Muscle of leg (tissue), 11 donors: ENCODE data around the gene MRGPRE. TPM values are rescaled to one million over a fixed set of nuclear protein-coding genes. Genes with fewer than 3 reads are reported as not detected.

Source experiments
- DNase-seq: peaks from one replicate; pipeline ENCODE4 v3.0.0; 2013
- H3K27ac ChIP-seq: one replicate; pipeline ENCODE4 v1.5.1; 2013; ENCODE audit warnings: mild to moderate bottlenecking, low read length, control low read depth
- H3K27me3 ChIP-seq: one replicate; pipeline ENCODE4 v1.6.1; 2013; ENCODE audit warnings: low read length; ENCODE audit not compliant: control insufficient read depth, insufficient read depth
- H3K36me3 ChIP-seq: one replicate; pipeline ENCODE4 v1.6.1; 2013; ENCODE audit warnings: low read length; ENCODE audit not compliant: control insufficient read depth, insufficient read depth
- H3K4me1 ChIP-seq: one replicate; pipeline ENCODE4 v1.6.1; 2013; ENCODE audit warnings: low read length; ENCODE audit not compliant: control insufficient read depth, insufficient read depth
- H3K4me3 ChIP-seq: one replicate; pipeline ENCODE4 v1.5.1; 2013; ENCODE audit warnings: low read length, control low read depth
- H3K9me3 ChIP-seq: replicated peaks from 2 replicates; pipeline ENCODE4 v1.6.1; 2013; ENCODE audit warnings: low read depth, low read length; ENCODE audit not compliant: control insufficient read depth
- WGBS: methylation state at CpG from one replicate; pipeline ENCODE4 v1.1.5; 2013; ENCODE audit warnings: missing lambda C conversion rate; ENCODE audit not compliant: insufficient coverage; 5-methylcytosine and 5-hydroxymethylcytosine counted together
- polyA plus RNA-seq, 8 donors: library from polyadenylated mRNA; unstranded; fragments of 120-200 nt; gene quantifications; one replicate each; pipeline versions ENCODE4 v1.2.1 to v1.2.3, GENCODE V29; 2013; ENCODE audit warnings: inconsistent platforms in 1 of 8, low replicate concordance in 1 of 8; ENCODE audit not compliant: insufficient read length in 8 of 8, insufficient read depth in 1 of 8
- total RNA-seq: library from RNA; stranded (reverse); fragments of 120-200 nt; gene quantifications from one replicate; pipeline ENCODE4 v1.2.4, GENCODE V29; 2013

MRGPRE gene
- total and polyA plus RNA-seq, 9 donors, result 0.09 TPM; not detected in 8

- H3K27me3 ChIP-seq, result peaks cover 59% of the 10 kb centered on the region
- H3K4me1 ChIP-seq, result peaks cover 12% of the 10 kb centered on the region
- WGBS, result 8% methylated on average over 15 of the region's 17 CpGs
- DNase-seq, result no peak
- no peak overlapping the region for H3K4me3 ChIP-seq
- no peaks in the 10 kb centered on the region for H3K36me3 ChIP-seq
- H3K27ac ChIP-seq, result no peak overlapping the region
- no peaks in the 10 kb centered on the region for H3K9me3 ChIP-seq
Measured at GRCh38 chr11:3202759-3203158, 29.5 kb downstream of the MRGPRE start.

- H3K4me1 ChIP-seq, result peaks cover 12% of the 10 kb centered on the region
- peaks cover 59% of the 10 kb centered on the region for H3K27me3 ChIP-seq
- 41% methylated on average over 3 of the region's 7 CpGs for WGBS
- H3K4me3 ChIP-seq, result no peak overlapping the region
- no peaks in the 10 kb centered on the region for H3K36me3 ChIP-seq
- no peak for DNase-seq
- H3K9me3 ChIP-seq, result no peaks in the 10 kb centered on the region
- no peak overlapping the region for H3K27ac ChIP-seq
Measured at GRCh38 chr11:3202305-3202704, 29.9 kb downstream of the MRGPRE start.

GRCh38 chr11:3201677-3202181 is 30.5 kb downstream of the MRGPRE start:
- no peaks in the 10 kb centered on the region for H3K9me3 ChIP-seq
- no peak overlapping the region for H3K4me3 ChIP-seq
- H3K27me3 ChIP-seq, result peaks cover 59% of the 10 kb centered on the region
- H3K4me1 ChIP-seq, result peaks cover 12% of the 10 kb centered on the region
- WGBS, result 60% methylated on average over 16 of the region's 17 CpGs
- H3K27ac ChIP-seq, result no peak overlapping the region
- H3K36me3 ChIP-seq, result no peaks in the 10 kb centered on the region
- DNase-seq, result no peak

- WGBS, result 84% methylated on average over 13 of the region's 15 CpGs
- Histone ChIP-seq H3K36me3 (no peaks in the 10 kb centered on the region), H3K4me1 (peaks cover 12% of the 10 kb centered on the region), H3K27ac (no peak overlapping the region), H3K4me3 (no peak overlapping the region), H3K9me3 (no peaks in the 10 kb centered on the region), H3K27me3 (peaks cover 59% of the 10 kb centered on the region)
- no peak for DNase-seq
Measured at GRCh38 chr11:3201112-3201581, 31.1 kb downstream of the MRGPRE start.

- H3K27ac ChIP-seq, result no peak overlapping the region
- H3K4me3 ChIP-seq, result no peak overlapping the region
- peaks cover 59% of the 10 kb centered on the region for H3K27me3 ChIP-seq
- peaks cover 12% of the 10 kb centered on the region for H3K4me1 ChIP-seq
- H3K36me3 ChIP-seq, result no peaks in the 10 kb centered on the region
- WGBS, result 55% methylated on average over 7 of the region's 12 CpGs
- no peak for DNase-seq
- no peaks in the 10 kb centered on the region for H3K9me3 ChIP-seq
Measured at GRCh38 chr11:3200388-3201111, 31.7 kb downstream of the MRGPRE start.

GRCh38 chr11:3199537-3200295 is 32.5 kb downstream of the MRGPRE start:
- Histone ChIP-seq H3K36me3 (no peaks in the 10 kb centered on the region), H3K4me3 (no peak overlapping the region), H3K27ac (no peak overlapping the region), H3K27me3 (peaks cover 54% of the 10 kb centered on the region), H3K4me1 (peaks cover 9% of the 10 kb centered on the region), H3K9me3 (no peaks in the 10 kb centered on the region)
- no peak for DNase-seq
- WGBS, result 70% methylated on average over 17 of the region's 19 CpGs

GRCh38 chr11:3198815-3199214 is 33.4 kb downstream of the MRGPRE start:
- Histone ChIP-seq H3K4me3 (no peak overlapping the region), H3K27me3 (peaks cover 45% of the 10 kb centered on the region), H3K4me1 (peaks cover 9% of the 10 kb centered on the region), H3K27ac (no peak overlapping the region), H3K9me3 (no peaks in the 10 kb centered on the region), H3K36me3 (no peaks in the 10 kb centered on the region)
- DNase-seq, result no peak
- WGBS, result 93% methylated on average over 15 of the region's 15 CpGs

GRCh38 chr11:3197878-3198528 is 34.2 kb downstream of the MRGPRE start:
- 72% methylated on average over 5 of the region's 8 CpGs for WGBS
- no peak for DNase-seq
- Histone ChIP-seq H3K36me3 (no peaks in the 10 kb centered on the region), H3K27ac (no peak overlapping the region), H3K27me3 (peaks cover 37% of the 10 kb centered on the region), H3K9me3 (no peaks in the 10 kb centered on the region), H3K4me3 (no peak overlapping the region), H3K4me1 (peaks cover 2% of the 10 kb centered on the region)

GRCh38 chr11:3197044-3197695 is 35.0 kb downstream of the MRGPRE start:
- Histone ChIP-seq H3K4me1 (no peaks in the 10 kb centered on the region), H3K9me3 (no peaks in the 10 kb centered on the region), H3K27ac (no peak overlapping the region), H3K36me3 (no peaks in the 10 kb centered on the region), H3K4me3 (no peak overlapping the region), H3K27me3 (peaks cover 33% of the 10 kb centered on the region)
- 76% methylated on average over 6 of the region's 11 CpGs for WGBS
- DNase-seq, result no peak
